K562 (cell line): ENCODE results near the gene CYP1B1. TPM values are rescaled to one million over a fixed set of nuclear protein-coding genes. Genes with fewer than 3 reads are reported as not detected.

Experiments
- ARID2 ChIP-seq: fragments of 450-650 bp; IDR thresholded peaks from 2 replicates; pipeline ENCODE4 v1.6.1; 2017; ENCODE audit warnings: antibody characterized with exemption, mild to moderate bottlenecking
- DMBX1 ChIP-seq: fragments of 250-450 bp; sonication (Bioruptor Pico); IDR thresholded peaks from 2 replicates; pipeline ENCODE4 v1.8.0; 2022; ENCODE audit warnings: inconsistent platforms, mild to moderate bottlenecking, moderate library complexity, borderline replicate concordance
- NCOA1 ChIP-seq: fragments of 450-650 bp; IDR thresholded peaks from 2 replicates; pipeline ENCODE4 v1.6.1; 2016; ENCODE audit warnings: low read depth
- PHB ChIP-seq: fragments of 250-450 bp; sonication (Bioruptor Pico); IDR thresholded peaks from 2 replicates; pipeline ENCODE4 v1.5.0; 2021
- POLR2AphosphoS5 ChIP-seq: IDR thresholded peaks from 2 replicates; pipeline ENCODE4 v1.6.1; 2011; ENCODE audit warnings: mild to moderate bottlenecking, low read depth, low read length, moderate library complexity; ENCODE audit not compliant: control insufficient read depth, insufficient read depth
- ZNF133 ChIP-seq: fragments of 250-450 bp; sonication (Bioruptor Pico); IDR thresholded peaks from 2 replicates; pipeline ENCODE4 v1.4.0; 2020; ENCODE audit warnings: mild to moderate bottlenecking
- polyA plus RNA-seq, 8 experiments: library from polyadenylated mRNA; depleted of rRNA in 4 of 8; stranded (reverse) in 5 of 8; unstranded in 3 of 8; fragments of >200 nt; fragmentation: Nextera tagmentation in 2 of 8; fragmentation: Illumina TruSeq in 1 of 8; extraction: Ambion mirVana in 2 of 8; extraction: Trizol in 1 of 8; gene quantifications; 2 replicates each; pipeline versions ENCODE4 v1.2.1 to v1.2.3, GENCODE V29; 2011 to 2014; ENCODE audit warnings: inconsistent platforms in 1 of 8, missing spikeins in 1 of 8
- total RNA-seq, 7 experiments: library from RNA; depleted of rRNA in 6 of 7; stranded (reverse); fragments of >200 nt in 6 of 7; fragmentation: Illumina TruSeq in 2 of 7; extraction: Trizol in 2 of 7; gene quantifications; 2 replicates each; pipeline versions ENCODE4 v1.2.1 to v1.2.3, GENCODE V29; 2011 to 2021; ENCODE audit warnings: low replicate concordance in 1 of 7
- TF ChIP-seq, protein P1 (sequence below): fragments of 200-600 bp; sonication (generic); IDR thresholded peaks from one replicate; pipeline ENCODE4 v1.6.1; 2012; ENCODE audit warnings: mild to moderate bottlenecking, low read depth, low read length, inconsistent platforms
- TF ChIP-seq, protein P2 (sequence below): fragments of 250-450 bp; sonication (Bioruptor Pico); IDR thresholded peaks from 2 replicates; pipeline ENCODE4 v1.5.0; 2021; ENCODE audit warnings: mild to moderate bottlenecking, borderline replicate concordance
- TF ChIP-seq, protein P3 (sequence below): fragments of 250-450 bp; sonication (Bioruptor Pico); IDR thresholded peaks from 2 replicates; pipeline ENCODE4 v1.4.0; 2020; ENCODE audit warnings: borderline replicate concordance
- TF ChIP-seq, protein P4 (sequence below): fragments of 250-450 bp; sonication (Bioruptor Pico); IDR thresholded peaks from 2 replicates; pipeline ENCODE4 v1.8.0; 2021; ENCODE audit warnings: moderate library complexity, mild to moderate bottlenecking, inconsistent platforms

CYP1B1 gene
- total and polyA plus RNA-seq, 9 of the 15 experiments (the other 6 are each of a cell fraction or from before 2014, with no cell fraction given) = 0.07 TPM; not detected in 8

DNA sequence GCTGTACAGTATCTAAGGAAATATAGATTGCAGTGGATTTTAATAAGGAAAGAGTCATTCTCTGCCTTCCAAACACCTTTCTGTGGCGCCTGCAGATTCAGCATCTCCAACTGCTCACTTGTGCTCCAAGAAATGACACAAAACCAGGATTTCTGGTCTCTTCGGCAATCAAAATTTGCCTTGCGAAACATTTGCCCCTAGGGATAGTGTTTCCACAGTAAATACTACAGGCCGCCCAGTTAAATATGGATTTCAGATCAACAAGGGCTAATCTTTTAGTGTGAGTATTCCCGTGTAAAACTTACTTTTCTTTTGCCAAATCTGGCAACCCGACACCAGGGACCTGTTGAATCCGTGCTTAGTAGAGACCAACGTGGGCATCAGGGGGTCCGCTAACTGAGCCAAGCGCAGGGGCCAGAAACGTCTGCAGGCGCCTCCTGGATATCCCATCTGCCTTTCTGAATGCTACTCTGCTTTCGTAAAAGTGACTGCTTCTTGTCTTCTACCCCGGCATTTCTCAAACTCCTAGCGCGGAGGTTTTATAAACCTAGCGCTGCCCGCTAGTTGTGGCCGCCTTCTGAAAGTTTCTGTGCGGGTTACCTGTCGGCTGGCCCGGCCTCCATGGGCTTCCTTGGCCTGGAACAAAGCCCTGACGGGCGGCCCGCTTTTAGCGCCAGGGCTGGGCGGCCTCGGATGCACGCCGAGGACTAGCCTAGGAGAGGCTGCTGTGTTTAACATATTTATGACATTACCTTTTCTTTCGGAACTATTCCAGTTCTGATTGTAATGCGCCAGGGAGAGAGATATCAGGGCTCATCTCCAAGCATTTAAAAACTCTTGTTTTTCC lies 2.5 kb downstream of the CYP1B1 start (continued):
- TF ChIP-seq, protein P1, sequence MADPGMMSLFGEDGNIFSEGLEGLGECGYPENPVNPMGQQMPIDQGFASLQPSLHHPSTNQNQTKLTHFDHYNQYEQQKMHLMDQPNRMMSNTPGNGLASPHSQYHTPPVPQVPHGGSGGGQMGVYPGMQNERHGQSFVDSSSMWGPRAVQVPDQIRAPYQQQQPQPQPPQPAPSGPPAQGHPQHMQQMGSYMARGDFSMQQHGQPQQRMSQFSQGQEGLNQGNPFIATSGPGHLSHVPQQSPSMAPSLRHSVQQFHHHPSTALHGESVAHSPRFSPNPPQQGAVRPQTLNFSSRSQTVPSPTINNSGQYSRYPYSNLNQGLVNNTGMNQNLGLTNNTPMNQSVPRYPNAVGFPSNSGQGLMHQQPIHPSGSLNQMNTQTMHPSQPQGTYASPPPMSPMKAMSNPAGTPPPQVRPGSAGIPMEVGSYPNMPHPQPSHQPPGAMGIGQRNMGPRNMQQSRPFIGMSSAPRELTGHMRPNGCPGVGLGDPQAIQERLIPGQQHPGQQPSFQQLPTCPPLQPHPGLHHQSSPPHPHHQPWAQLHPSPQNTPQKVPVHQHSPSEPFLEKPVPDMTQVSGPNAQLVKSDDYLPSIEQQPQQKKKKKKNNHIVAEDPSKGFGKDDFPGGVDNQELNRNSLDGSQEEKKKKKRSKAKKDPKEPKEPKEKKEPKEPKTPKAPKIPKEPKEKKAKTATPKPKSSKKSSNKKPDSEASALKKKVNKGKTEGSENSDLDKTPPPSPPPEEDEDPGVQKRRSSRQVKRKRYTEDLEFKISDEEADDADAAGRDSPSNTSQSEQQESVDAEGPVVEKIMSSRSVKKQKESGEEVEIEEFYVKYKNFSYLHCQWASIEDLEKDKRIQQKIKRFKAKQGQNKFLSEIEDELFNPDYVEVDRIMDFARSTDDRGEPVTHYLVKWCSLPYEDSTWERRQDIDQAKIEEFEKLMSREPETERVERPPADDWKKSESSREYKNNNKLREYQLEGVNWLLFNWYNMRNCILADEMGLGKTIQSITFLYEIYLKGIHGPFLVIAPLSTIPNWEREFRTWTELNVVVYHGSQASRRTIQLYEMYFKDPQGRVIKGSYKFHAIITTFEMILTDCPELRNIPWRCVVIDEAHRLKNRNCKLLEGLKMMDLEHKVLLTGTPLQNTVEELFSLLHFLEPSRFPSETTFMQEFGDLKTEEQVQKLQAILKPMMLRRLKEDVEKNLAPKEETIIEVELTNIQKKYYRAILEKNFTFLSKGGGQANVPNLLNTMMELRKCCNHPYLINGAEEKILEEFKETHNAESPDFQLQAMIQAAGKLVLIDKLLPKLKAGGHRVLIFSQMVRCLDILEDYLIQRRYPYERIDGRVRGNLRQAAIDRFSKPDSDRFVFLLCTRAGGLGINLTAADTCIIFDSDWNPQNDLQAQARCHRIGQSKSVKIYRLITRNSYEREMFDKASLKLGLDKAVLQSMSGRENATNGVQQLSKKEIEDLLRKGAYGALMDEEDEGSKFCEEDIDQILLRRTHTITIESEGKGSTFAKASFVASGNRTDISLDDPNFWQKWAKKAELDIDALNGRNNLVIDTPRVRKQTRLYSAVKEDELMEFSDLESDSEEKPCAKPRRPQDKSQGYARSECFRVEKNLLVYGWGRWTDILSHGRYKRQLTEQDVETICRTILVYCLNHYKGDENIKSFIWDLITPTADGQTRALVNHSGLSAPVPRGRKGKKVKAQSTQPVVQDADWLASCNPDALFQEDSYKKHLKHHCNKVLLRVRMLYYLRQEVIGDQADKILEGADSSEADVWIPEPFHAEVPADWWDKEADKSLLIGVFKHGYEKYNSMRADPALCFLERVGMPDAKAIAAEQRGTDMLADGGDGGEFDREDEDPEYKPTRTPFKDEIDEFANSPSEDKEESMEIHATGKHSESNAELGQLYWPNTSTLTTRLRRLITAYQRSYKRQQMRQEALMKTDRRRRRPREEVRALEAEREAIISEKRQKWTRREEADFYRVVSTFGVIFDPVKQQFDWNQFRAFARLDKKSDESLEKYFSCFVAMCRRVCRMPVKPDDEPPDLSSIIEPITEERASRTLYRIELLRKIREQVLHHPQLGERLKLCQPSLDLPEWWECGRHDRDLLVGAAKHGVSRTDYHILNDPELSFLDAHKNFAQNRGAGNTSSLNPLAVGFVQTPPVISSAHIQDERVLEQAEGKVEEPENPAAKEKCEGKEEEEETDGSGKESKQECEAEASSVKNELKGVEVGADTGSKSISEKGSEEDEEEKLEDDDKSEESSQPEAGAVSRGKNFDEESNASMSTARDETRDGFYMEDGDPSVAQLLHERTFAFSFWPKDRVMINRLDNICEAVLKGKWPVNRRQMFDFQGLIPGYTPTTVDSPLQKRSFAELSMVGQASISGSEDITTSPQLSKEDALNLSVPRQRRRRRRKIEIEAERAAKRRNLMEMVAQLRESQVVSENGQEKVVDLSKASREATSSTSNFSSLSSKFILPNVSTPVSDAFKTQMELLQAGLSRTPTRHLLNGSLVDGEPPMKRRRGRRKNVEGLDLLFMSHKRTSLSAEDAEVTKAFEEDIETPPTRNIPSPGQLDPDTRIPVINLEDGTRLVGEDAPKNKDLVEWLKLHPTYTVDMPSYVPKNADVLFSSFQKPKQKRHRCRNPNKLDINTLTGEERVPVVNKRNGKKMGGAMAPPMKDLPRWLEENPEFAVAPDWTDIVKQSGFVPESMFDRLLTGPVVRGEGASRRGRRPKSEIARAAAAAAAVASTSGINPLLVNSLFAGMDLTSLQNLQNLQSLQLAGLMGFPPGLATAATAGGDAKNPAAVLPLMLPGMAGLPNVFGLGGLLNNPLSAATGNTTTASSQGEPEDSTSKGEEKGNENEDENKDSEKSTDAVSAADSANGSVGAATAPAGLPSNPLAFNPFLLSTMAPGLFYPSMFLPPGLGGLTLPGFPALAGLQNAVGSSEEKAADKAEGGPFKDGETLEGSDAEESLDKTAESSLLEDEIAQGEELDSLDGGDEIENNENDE = no peak
- TF ChIP-seq ARID2 (no peak), POLR2AphosphoS5 (no peak), NCOA1 (no peak), ZNF133 (CRISPR knock-in tag) (no peak), PHB (CRISPR knock-in tag) (no peak), DMBX1 (CRISPR knock-in tag) (no peak)
- TF ChIP-seq, protein P2, sequence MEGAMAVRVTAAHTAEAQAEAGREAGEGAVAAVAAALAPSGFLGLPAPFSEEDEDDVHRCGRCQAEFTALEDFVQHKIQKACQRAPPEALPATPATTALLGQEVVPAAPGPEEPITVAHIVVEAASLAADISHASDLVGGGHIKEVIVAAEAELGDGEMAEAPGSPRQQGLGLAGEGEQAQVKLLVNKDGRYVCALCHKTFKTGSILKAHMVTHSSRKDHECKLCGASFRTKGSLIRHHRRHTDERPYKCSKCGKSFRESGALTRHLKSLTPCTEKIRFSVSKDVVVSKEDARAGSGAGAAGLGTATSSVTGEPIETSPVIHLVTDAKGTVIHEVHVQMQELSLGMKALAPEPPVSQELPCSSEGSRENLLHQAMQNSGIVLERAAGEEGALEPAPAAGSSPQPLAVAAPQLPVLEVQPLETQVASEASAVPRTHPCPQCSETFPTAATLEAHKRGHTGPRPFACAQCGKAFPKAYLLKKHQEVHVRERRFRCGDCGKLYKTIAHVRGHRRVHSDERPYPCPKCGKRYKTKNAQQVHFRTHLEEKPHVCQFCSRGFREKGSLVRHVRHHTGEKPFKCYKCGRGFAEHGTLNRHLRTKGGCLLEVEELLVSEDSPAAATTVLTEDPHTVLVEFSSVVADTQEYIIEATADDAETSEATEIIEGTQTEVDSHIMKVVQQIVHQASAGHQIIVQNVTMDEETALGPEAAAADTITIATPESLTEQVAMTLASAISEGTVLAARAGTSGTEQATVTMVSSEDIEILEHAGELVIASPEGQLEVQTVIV (CRISPR knock-in tag) = no peak
- TF ChIP-seq, protein P3, sequence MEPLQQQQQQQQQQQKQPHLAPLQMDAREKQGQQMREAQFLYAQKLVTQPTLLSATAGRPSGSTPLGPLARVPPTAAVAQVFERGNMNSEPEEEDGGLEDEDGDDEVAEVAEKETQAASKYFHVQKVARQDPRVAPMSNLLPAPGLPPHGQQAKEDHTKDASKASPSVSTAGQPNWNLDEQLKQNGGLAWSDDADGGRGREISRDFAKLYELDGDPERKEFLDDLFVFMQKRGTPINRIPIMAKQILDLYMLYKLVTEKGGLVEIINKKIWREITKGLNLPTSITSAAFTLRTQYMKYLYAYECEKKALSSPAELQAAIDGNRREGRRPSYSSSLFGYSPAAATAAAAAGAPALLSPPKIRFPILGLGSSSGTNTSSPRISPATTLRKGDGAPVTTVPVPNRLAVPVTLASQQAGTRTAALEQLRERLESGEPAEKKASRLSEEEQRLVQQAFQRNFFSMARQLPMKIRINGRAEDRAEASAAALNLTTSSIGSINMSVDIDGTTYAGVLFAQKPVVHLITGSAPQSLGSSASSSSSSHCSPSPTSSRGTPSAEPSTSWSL (CRISPR knock-in tag) = no peak
- TF ChIP-seq, protein P4, sequence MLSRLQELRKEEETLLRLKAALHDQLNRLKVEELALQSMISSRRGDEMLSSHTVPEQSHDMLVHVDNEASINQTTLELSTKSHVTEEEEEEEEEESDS (CRISPR knock-in tag) = no peak
